Heart right ventricle (tissue), 16 donors: ENCODE measurements around the gene RBFOX1. TPM values are rescaled to one million over a fixed set of nuclear protein-coding genes. Genes with fewer than 3 reads are reported as not detected.

Experiments used
- ATAC-seq, 8 donors: fragments of 200-7000 bp; cut with Tn5 transposase; one replicate each; pipeline ENCODE4 v1.9.1; 2020; ENCODE audit warnings: mild to moderate bottlenecking in 8 of 8, moderate library complexity in 8 of 8, moderate number of reproducible peaks in 1 of 8
- DNase-seq, 2 donors: peaks; one replicate each; pipeline ENCODE4 v3.0.0-alpha.2; 2020
- H3K27ac ChIP-seq, 10 donors: fragments of 200-600 bp; sonication (generic) in 2 of 10; one replicate each; pipeline versions ENCODE4 v1.5.0 to v1.8.0; 2020 to 2022; ENCODE audit warnings: mild to moderate bottlenecking in 3 of 10
- H3K27me3 ChIP-seq, 7 donors: fragments of 200-600 bp; one replicate each; pipeline ENCODE4 v1.8.0; 2021 to 2022; ENCODE audit warnings: mild to moderate bottlenecking in 2 of 7
- H3K36me3 ChIP-seq, 9 donors: fragments of 200-600 bp; sonication (generic) in 1 of 9; one replicate each; pipeline versions ENCODE4 v1.5.0 to v1.8.0; 2020 to 2022; ENCODE audit warnings: mild to moderate bottlenecking in 2 of 9
- H3K4me1 ChIP-seq, 9 donors: fragments of 200-600 bp; sonication (generic) in 1 of 9; one replicate each; pipeline versions ENCODE4 v1.5.0 to v1.8.0; 2020 to 2022; ENCODE audit warnings: mild to moderate bottlenecking in 4 of 9
- H3K4me3 ChIP-seq, 10 donors: fragments of 200-600 bp; sonication (generic) in 2 of 10; one replicate each; pipeline versions ENCODE4 v1.5.0 to v1.8.0; 2020 to 2022; ENCODE audit warnings: mild to moderate bottlenecking in 7 of 10, moderate library complexity in 2 of 10
- H3K9me3 ChIP-seq, 11 donors: fragments of 200-600 bp in 10 of 11; sonication (generic) in 2 of 11; one replicate each; pipeline versions ENCODE4 v1.5.0 to v1.8.0; 2013 to 2022; ENCODE audit warnings: mild to moderate bottlenecking in 2 of 11, control low read depth in 1 of 11, moderate library complexity in 1 of 11
- WGBS, 2 donors: extraction: QIAGEN DNeasy Blood & Tissue Kit; methylation state at CpG; one replicate each; pipeline ENCODE4 v1.1.7; 2013; ENCODE audit warnings: inconsistent platforms in 1 of 2; 5-methylcytosine and 5-hydroxymethylcytosine counted together
- intact Hi-C, 10 donors: fragments of 100-400 bp; cut with DNase I; formaldehyde crosslinking; loops; one replicate each; pipeline versions ENCODE4 v1.11.1 to v1.14.2; 2022
- polyA plus RNA-seq, 2 donors: library from polyadenylated mRNA; stranded (reverse); fragments of 200-250 nt; gene quantifications; one replicate each; pipeline ENCODE4 v1.2.3, GENCODE V29; 2013
- total RNA-seq, 10 donors: library from RNA; stranded (reverse); fragmentation: NEBNext Ultra II Directional in 3 of 10; extraction: Animal tissue kit (Norgen Biotek cat#: 25700) in 3 of 10; gene quantifications; one replicate each; pipeline versions ENCODE4 v1.2.1 to v1.2.4, GENCODE V29; 2021 to 2023
- TF ChIP-seq, protein P1 (sequence below), 9 donors: fragments of 200-600 bp; sonication (generic) in 2 of 9; IDR thresholded peaks; one replicate each; pipeline versions ENCODE4 v1.5.0 to v1.8.0; 2021 to 2022; ENCODE audit warnings: antibody characterized with exemption in 9 of 9, mild to moderate bottlenecking in 5 of 9, moderate library complexity in 1 of 9
- donor health status: Arrhythmogenic right ventricular cardiomyopathy.
- donor health status: ischemic (EF 13 %, LVEDD 7.1; RV severe dilation, severe dysfunction).
- donor health status: healthy with polysubstance abuse.
- donor health status: DM: no; HTN: yes; CAD: no.
- donor health status: DM: no; HTN: no; CAD: no.
- donor health status: ischemic (EF 25% LVEDD 6.9; RV normal size, moderate dysfunction).
- donor health status: ischemic (EF 25% LVEDD 5.7; RV mildly dilated, moderate dysfunction).
- donor health status: healthy.
- donor health status: DM: yes; HTN: yes; CAD: no.
- donor health status: Ischemic cardiomyopathy.
- donor health status: ischemic (EF 35%, LVEDD 5.7; RV mildly dilated, moderate dysfunction).
- donor health status: nonischemic (EF 11% LVEDD 7.7; RV severe dilation, severe dysfunction).
- donor health status: DM: yes; HTN: yes; CAD: no.
- donor health status: PGD.
- donor health status: ischemic (EF 29% LVEDD 5.4; RV normal size, mild dysfunction).
- donor health status: nonischemic (EF 23%, LVEDD 6.1; RV moderate dilation, normal function).

Gene RBFOX1
- total and polyA plus RNA-seq, 12 donors, result 11.1 to 82.9 (median 53.4) TPM

DNA sequence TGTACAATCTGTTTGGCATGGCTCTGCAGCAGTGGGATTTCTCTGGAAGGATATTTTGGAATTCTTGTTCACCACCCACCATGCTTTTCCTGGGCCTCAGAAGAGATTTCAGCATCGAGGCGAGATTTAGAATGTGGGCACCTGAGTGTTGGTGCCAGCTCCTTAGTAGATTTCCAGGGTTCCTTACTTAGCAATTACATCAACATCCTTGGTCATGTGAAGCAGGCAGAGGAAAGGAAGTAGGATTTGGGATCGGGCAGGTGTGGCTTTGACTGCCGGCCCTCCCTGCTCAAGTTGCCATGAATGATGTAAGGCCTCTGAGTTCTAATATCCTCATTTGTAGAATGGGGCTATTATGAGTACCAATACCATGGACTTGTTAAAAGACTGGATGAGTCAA, 13.1 kb upstream of the RBFOX1 start:
- ATAC-seq (peak in 1 of 8 donors; percentile 35), DNase-seq (no peak)
- H3K36me3 ChIP-seq, result no peaks in the 10 kb centered on the region
- peaks cover 0 to 2% (median 0%) of the 10 kb centered on the region in 11 donors for H3K9me3 ChIP-seq
- no peak overlapping the region for H3K4me3 ChIP-seq
- TF ChIP-seq, protein P1, sequence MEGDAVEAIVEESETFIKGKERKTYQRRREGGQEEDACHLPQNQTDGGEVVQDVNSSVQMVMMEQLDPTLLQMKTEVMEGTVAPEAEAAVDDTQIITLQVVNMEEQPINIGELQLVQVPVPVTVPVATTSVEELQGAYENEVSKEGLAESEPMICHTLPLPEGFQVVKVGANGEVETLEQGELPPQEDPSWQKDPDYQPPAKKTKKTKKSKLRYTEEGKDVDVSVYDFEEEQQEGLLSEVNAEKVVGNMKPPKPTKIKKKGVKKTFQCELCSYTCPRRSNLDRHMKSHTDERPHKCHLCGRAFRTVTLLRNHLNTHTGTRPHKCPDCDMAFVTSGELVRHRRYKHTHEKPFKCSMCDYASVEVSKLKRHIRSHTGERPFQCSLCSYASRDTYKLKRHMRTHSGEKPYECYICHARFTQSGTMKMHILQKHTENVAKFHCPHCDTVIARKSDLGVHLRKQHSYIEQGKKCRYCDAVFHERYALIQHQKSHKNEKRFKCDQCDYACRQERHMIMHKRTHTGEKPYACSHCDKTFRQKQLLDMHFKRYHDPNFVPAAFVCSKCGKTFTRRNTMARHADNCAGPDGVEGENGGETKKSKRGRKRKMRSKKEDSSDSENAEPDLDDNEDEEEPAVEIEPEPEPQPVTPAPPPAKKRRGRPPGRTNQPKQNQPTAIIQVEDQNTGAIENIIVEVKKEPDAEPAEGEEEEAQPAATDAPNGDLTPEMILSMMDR (IDR thresholded peaks at IDR 0.05), result no peak
- peak overlapping the region in 1 of 10 donors; percentile 19 for H3K27ac ChIP-seq
- H3K27me3 ChIP-seq, result no peaks in the 10 kb centered on the region
- no peaks in the 10 kb centered on the region for H3K4me1 ChIP-seq
- WGBS, 2 donors, result 77 to 78% methylated on average over 4 of the region's 4 CpGs
- intact Hi-C loops, result no loop called here

DNA sequence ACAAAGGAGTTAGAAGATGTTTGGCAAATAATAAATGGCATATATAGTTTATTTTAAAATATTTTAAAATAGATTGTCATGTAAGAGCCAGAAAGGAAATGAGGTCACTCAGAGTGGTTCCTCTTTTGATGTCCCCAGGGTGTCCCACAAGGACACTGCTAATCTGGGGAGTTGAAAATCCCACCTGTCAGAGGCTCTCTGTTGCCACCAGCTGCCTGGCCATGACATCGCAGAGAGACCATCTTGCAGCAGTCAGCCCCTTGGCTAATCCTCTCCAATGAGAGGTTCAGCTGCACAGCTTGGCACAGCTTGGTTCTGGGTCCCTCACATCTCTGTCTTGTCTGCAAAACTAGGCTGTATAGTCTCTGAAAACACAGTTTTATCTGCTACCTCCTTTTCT, 11.0 kb upstream of the RBFOX1 start:
- whole genome bisulfite sequencing, 2 donors, result 33 to 44% methylated on average over 1 of the region's 1 CpG
- Histone ChIP-seq H3K4me3 (no peak overlapping the region), H3K4me1 (no peaks in the 10 kb centered on the region), H3K27ac (no peak overlapping the region), H3K27me3 (no peaks in the 10 kb centered on the region), H3K9me3 (peaks cover 0 to 2% (median 0%) of the 10 kb centered on the region in 11 donors), H3K36me3 (no peaks in the 10 kb centered on the region)
- intact Hi-C loops, result loop anchor here in 1 of 10 donors (10.0 kb wide), 1 partner anchor 57 kb away; no protein-coding TSS in a partner anchor
- ATAC-seq (peak in 1 of 8 donors; percentile 49), DNase-seq (no peak)
- TF ChIP-seq, protein P1 (IDR thresholded peaks at IDR 0.05), result no peak

DNA sequence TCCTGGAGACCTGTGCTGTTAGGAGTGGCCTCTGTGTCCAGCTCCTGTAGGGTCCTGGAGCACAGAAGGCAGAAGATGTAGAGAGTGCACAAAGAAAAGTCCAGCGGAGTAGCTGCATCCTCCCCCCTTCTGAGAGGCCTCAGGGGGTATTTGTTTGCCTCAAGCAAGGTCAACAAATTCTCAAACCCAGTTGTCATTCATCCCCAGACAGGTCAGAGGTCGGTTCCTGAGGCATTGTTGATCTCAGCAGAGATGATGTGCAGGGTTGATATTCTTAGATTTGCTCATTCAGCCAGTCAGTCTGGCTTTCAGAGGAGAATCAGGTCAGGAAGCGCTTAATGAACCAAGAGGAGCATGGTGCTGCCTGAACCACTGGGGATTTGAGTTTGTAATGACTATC, 8.3 kb upstream of the RBFOX1 start:
- Histone ChIP-seq H3K36me3 (no peaks in the 10 kb centered on the region), H3K4me3 (no peak overlapping the region), H3K27me3 (no peaks in the 10 kb centered on the region), H3K9me3 (peaks cover 0 to 2% (median 0%) of the 10 kb centered on the region in 11 donors), H3K4me1 (no peaks in the 10 kb centered on the region), H3K27ac (no peak overlapping the region)
- WGBS, 2 donors, result 52 to 64% methylated on average over 3 of the region's 3 CpGs
- TF ChIP-seq, protein P1 (IDR thresholded peaks at IDR 0.05), result no peak
- DNase-seq (no peak), ATAC-seq (no peak)
- intact Hi-C loops, result loop anchor here in 1 of 10 donors (10.0 kb wide), 1 partner anchor 60 kb away; no protein-coding TSS in a partner anchor

DNA sequence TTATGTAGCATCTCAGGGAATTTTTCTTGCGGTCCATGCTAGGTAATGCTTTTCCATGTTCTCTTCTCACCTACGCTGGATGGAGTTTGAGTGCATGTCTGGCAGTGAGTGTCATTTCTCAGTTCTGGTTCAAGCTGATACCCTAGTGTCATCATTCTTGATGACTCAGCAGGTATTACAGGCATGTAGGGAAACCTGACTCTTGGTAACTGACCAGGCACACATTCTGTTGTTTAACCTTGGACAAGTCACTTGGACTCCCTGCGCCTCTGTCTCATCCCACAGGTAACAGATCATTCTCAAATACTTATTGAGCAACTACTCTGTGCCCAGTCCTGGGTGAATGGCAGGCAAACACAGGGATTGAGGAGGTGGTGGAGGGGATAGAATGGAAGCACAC, 6.8 kb upstream of the RBFOX1 start:
- H3K27me3 ChIP-seq, result no peaks in the 10 kb centered on the region
- no peak overlapping the region for H3K27ac ChIP-seq
- H3K36me3 ChIP-seq, result no peaks in the 10 kb centered on the region
- no peak for DNase-seq
- ATAC-seq, result no peak
- no peak overlapping the region for H3K4me3 ChIP-seq
- intact Hi-C loops, result loop anchor here in 1 of 10 donors (10.0 kb wide), 1 partner anchor 61 kb away; no protein-coding TSS in a partner anchor
- TF ChIP-seq, protein P1 (IDR thresholded peaks at IDR 0.05), result no peak
- peaks cover 0 to under 1% (median 0%) of the 10 kb centered on the region in 9 donors for H3K4me1 ChIP-seq
- 93 to 97% methylated on average over 3 of the region's 3 CpGs for WGBS, 2 donors
- no peaks in the 10 kb centered on the region for H3K9me3 ChIP-seq
